Upper lobe of left lung (tissue), 4 donors: ENCODE data around the gene TICAM2.

Experiments
- POLR2AphosphoS5 ChIP-seq, 2 donors: sonication (generic); formaldehyde crosslinking; IDR thresholded peaks; one replicate each; pipeline ENCODE4 v1.5.1; 2017; ENCODE audit warnings: antibody characterized with exemption in 2 of 2
- TF ChIP-seq, protein P1 (sequence below), 6 experiments: fragments of 450-650 bp in 4 of 6; fragments of 200-600 bp in 2 of 6; sonication (generic) in 2 of 6; IDR thresholded peaks; one replicate each; pipeline ENCODE4 v1.5.1; 2016 to 2019; ENCODE audit warnings: antibody characterized with exemption in 6 of 6

DNA sequence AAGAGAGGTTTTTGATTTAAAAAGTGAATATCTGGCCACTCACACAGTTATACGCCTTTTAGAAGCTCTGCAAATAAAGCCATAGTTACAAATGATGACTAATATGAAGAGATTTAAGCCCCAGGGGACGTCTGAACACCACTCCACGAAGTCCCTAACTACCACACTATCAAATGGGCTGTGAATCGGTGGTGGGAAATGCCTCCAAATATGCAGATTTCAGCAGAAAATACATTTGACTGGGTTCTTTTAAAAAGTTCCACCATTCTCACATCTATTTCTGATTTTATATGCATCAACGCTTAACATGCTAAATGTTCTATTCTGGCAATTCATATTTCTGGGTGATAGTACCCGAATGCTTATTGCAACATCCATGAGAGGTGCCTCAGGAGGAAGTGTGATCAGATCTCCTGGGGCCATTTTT, 22.5 kb downstream of the TICAM2 start:
- TF ChIP-seq, protein P1, sequence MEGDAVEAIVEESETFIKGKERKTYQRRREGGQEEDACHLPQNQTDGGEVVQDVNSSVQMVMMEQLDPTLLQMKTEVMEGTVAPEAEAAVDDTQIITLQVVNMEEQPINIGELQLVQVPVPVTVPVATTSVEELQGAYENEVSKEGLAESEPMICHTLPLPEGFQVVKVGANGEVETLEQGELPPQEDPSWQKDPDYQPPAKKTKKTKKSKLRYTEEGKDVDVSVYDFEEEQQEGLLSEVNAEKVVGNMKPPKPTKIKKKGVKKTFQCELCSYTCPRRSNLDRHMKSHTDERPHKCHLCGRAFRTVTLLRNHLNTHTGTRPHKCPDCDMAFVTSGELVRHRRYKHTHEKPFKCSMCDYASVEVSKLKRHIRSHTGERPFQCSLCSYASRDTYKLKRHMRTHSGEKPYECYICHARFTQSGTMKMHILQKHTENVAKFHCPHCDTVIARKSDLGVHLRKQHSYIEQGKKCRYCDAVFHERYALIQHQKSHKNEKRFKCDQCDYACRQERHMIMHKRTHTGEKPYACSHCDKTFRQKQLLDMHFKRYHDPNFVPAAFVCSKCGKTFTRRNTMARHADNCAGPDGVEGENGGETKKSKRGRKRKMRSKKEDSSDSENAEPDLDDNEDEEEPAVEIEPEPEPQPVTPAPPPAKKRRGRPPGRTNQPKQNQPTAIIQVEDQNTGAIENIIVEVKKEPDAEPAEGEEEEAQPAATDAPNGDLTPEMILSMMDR (IDR thresholded peaks at IDR 0.05) = no peak
- TF ChIP-seq POLR2AphosphoS5 (IDR thresholded peaks at IDR 0.05) = no peak
